Right ventricle myocardium inferior (tissue), 1 donor: ENCODE results near the gene RAB40C. TPM values are rescaled to one million over a fixed set of nuclear protein-coding genes. Genes with fewer than 3 reads are reported as not detected.
A peak's percentile ranks its signal among the peaks of the same experiment; 100 is the strongest.

ENCODE experiments used
- ATAC-seq: fragments of 200-7000 bp; cut with Tn5 transposase; one replicate; pipeline ENCODE4 v1.9.1; 2020; ENCODE audit warnings: mild to moderate bottlenecking, moderate library complexity
- DNase-seq: peaks from one replicate; pipeline ENCODE4 v3.0.0; 2021; ENCODE audit errors: missing footprints
- intact Hi-C: fragments of 100-400 bp; cut with DNase I; formaldehyde crosslinking; loops from one replicate; pipeline ENCODE4 v1.11.0; 2022
- total RNA-seq: library from RNA; stranded (reverse); fragmentation: NEBNext Ultra II Directional; extraction: Animal tissue kit (Norgen Biotek cat#: 25700); gene quantifications from one replicate; pipeline ENCODE4 v1.2.1, GENCODE V29; 2021
- donor health status: DM: no; HTN: yes; CAD: no; lungs with severe emphysema.

The RAB40C gene
- total RNA-seq, 1 donor from 2014 or later = 8.8 TPM

DNA sequence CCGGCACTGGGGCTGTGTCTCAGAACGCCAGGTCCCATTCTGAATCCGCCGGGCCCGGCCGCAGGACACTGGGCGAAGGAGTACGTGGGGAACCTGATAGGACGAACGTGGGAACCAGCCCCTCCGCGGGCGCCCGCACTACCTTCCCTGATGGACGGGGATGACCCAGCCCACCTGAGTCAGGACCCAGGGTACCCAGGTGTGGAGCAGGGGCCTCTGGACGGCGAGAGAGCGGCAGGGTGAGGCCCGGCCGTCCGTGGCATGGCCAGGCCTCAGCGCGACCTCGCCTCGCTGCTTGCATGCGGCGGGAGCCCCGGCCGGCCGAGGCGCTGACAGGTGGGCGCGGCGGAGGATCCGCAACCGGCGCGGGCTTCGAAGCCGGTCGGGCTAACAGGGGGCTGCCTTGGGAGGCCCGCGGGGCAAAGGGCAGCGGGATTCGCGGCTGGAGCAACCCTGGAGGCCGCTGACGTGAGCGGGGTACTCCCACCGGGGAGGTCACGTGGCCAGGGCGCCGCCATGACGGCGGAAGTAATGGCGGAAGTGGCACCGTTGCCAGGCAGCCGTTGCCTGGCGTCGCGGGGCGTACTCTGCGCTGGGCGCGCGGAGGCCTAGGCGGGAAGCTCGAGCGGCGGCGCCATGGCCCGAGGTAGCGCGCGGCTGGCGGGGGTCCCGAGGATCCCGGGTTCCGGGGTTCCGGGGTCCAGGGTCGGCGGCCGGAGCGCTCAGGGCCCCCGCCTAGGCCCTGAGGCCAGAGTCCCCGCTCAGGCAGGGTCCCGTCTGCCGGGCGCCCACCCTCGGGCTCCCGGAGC is 59.1 kb downstream of the RAB40C start, which contains the start of gene WDR90:
WDR90 (plus strand) TSS at position 585 of the 809 bp plus-strand sequence; CDS start at position 637, 52 bp downstream.
- peak; percentile 97 for DNase-seq
- intact Hi-C loops = no loop called here
- ATAC-seq = peak; percentile 81

DNA sequence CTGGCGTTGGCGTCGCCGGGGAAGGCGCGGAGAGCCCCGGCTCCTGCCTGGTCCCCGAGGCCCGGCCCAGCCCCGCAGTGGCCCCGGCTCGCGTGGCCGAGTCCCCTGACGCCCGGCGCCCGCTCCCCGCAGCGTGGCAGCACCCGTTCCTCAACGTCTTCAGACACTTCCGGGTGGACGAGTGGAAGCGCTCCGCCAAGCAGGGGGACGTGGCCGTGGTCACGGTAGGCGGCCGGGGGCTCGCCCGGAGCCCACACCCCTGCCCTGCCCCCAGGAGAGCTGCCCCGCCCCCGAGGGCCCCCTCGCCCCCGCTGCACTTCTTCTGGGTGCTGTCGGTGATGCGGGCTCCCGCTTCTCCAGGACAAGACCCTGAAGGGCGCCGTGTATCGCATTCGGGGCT is 59.8 kb downstream of the RAB40C start:
- intact Hi-C loops = no loop called here
- ATAC-seq = no peak
- no peak for DNase-seq

DNA sequence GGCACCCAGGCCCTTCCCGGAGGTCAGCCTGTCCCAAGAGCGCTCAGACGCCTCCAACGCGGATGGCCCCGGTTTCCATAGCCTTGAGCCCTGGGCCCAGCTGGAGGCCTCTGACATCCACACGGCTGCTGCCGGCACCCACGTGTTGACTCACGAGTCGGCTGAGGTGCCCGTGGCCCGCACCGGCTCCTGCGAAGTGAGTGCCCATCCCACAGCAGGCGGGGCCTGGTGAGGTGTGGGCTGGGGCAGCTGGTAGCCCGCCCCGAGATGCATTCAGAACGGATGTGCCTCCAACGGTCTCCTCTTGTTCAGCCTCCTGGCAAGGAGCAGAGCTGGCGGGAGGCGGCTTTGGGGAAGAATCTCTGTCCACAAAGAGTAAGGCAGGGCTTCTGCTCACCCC is 62.0 kb downstream of the RAB40C start:
- intact Hi-C loops = no loop called here
- ATAC-seq (no peak), DNase-seq (no peak)

DNA sequence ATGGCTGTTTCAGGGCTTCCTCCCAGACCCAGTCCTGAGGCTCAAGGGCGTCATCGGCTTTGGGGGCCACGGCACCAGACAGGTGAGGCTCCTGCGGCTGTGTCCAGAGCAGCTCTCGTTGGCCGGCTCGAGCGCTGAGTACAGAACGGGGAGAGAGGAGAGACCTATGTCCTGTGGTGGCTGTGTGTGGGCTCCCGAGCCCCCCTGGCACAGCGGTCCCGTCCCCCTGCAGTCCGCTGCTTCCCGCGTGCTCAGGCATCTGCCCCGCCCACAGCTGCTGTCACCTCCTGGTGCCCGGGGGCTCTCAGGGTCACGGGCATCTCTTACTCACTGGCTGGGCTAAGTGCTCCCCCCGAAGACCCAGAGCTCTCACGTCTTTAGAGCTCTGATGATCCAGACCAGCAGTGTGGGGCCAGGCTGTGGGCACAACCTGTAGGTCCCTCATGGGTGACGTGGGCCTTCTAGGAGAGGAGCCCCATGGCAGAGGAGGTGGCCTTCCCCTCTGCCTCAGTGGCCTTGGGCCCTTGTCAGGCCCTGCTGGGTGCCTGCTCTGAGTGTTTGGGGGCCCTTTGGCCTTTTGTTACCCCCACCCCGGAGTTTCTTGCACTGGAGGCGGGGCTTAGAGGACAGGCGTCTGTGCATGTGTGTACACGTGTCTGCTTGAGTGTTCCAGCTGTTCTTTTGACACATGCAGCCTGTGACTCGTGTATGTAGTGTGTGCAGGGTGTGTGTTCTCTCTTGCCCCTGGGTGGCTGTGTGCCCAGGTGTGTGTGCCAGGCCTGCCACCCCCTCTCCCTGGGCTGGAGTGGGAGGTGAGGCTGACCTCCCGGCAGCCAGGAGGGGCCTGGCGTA is 62.8 kb downstream of the RAB40C start:
- DNase-seq (no peak), ATAC-seq (no peak)
- intact Hi-C loops = no loop called here

DNA sequence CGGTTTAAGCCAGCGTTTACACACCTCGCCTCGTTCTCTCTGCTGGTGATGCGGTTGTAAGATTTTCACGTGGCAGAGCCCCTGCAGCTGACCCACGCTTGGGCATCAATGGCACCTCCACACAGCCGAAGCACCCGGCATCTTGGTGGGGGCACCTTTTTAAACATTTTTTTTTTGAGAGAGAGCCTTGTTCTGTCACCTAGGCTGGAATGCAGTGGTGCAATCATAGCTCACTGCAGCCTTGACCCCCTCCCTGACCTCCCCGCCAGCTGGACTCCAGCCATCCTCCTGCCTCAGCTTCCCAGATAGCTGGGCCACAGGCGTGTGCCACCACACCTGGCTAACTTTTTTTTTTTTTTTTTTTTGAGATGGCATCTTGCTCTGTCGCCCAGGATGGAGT is 64.2 kb downstream of the RAB40C start:
- ATAC-seq = no peak
- intact Hi-C loops = no loop called here

DNA sequence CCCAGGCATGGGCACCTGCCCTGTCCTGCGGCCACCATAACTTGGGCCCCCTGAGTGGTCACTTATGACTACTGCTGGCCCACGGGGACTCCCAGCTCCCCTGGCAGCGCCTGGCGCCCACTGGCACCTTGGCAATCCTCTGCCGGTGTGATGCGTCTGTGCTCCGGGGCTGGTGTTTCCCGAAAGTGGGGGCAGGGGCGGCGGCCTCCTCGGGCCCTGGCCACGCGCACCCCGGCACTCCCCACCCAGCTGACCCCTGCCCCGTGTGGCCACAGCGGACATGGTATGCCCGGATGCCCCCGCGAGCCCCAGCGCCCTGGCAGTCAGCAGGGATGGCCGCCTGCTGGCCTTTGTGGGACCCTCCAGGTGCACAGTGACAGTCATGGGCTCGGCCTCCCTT is 67.6 kb downstream of the RAB40C start:
- ATAC-seq (no peak), DNase-seq (no peak)
- intact Hi-C loops = no loop called here

More for the DNA sequence above, 64.2 kb downstream of the RAB40C start:
- DNase-seq = no peak

DNA sequence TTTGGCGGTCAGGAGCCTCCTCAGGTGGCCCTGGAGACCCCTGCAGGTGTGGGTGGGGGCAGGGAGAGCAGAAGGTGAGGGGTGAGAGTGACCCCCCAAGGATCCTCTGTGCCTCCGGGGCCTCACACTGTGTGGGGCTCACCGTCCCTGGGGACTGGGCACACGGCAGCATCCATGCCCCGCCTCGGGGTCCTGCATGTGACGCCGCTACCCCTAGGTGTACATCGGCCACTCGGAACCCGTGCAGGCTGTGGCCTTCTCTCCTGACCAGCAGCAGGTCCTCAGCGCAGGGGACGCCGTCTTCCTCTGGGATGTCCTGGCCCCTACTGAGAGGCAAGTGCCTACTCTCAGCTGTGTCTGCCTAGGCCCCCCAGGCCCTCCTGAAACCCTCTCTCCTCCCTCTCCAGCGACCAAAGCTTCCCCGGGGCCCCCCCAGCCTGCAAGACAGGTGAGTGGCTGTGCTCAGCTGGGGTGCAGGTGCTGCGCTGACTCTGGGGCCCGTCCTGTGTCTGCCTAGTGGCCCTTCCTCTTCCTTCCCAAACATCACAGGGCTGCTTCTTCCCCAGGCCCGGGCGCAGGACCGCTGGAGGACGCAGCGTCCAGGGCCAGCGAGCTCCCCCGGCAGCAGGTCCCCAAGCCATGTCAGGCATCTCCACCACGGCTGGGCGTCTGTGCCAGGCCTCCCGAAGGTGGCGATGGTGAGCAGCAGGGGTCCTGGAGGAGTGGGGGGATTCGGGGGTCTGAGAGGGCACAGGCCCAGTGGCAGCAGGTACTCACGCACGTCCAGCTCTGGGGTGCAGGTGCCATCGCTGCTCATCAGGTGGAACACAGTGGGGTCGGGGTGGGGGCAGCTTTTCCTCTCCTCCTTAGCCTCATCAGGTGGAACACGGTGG is 69.1 kb downstream of the RAB40C start:
- DNase-seq (no peak), ATAC-seq (no peak)
- intact Hi-C loops = no loop called here

DNA sequence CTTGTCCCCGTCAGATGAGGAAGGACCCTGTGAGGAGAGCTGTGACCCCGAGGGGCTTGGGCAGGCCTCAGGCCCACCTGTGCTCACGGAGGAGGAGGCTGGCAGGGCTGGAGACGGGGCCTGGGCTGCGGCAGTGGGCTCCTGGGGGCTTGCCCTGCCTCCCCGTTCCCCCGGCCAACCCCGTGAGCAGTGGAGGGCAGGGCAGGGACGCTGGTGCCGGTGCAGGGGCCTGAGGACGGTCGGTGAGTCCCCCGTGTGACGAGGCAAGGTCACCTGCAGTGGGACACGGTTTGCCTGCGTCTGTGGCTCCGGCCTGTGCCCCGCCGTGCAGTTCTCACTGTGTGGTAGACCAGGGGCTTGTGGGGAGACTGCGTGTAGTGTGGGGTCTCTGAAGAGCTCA is 69.8 kb downstream of the RAB40C start:
- intact Hi-C loops = loop anchor here (5.0 kb wide), 1 partner anchor 72 kb away; no protein-coding TSS in a partner anchor
- no peak for DNase-seq
- no peak for ATAC-seq

DNA sequence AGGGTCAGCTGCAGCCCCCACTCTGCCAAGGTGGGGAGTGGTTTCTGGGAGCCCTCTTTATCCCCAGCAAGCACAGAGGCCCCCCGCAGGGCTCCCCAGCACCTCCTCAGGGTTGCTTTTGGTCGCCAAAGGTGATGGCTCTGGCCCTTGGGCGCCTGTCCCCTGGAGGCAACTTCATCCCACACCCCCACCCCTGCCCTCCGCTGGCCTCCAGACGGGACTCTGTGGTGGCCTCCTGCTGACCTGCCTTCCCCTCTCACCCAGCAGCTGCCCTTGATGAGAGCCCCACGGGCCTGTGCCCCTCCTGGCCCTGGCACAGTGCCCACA is 70.2 kb downstream of the RAB40C start:
- no peak for ATAC-seq
- intact Hi-C loops = loop anchor here (5.0 kb wide), 1 partner anchor 73 kb away; no protein-coding TSS in a partner anchor

DNA sequence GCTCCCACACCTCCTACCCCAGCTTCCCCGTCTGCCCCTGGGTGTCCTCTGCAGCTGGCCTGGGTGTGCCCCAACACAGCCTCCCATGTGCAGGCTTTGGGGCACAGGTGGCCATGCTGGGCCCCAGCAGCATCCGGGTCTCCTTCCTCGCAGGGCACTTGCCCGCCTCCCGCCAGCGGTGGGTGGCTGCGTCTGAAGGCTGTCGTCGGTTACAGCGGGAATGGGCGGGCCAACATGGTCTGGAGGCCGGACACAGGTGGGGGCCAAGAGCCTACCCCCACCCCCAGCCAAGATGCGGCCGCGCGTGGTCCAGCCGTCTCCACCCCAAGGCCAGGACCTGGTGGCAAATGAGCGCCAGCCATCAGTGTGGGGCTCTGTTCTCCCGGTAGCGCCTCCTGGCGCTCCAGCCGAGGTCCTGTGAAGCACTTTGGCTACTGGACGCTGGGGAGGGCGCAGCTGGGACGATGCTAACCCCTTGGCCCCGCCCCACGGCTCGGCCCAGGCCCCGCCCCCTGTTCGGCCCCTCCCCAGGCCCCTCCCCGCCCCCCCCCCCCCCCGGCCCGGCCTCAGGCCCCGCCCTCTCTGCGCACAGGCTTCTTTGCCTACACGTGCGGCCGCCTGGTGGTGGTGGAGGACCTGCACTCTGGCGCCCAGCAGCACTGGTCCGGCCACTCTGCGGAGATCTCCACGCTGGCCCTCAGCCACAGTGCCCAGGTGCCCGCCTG is 70.8 kb downstream of the RAB40C start:
- DNase-seq (peak; percentile 96), ATAC-seq (peak; percentile 89)
- intact Hi-C loops = loop anchor here (5.0 kb wide), 1 partner anchor 73 kb away; no protein-coding TSS in a partner anchor

More for the DNA sequence above, 70.2 kb downstream of the RAB40C start:
- no peak for DNase-seq

DNA sequence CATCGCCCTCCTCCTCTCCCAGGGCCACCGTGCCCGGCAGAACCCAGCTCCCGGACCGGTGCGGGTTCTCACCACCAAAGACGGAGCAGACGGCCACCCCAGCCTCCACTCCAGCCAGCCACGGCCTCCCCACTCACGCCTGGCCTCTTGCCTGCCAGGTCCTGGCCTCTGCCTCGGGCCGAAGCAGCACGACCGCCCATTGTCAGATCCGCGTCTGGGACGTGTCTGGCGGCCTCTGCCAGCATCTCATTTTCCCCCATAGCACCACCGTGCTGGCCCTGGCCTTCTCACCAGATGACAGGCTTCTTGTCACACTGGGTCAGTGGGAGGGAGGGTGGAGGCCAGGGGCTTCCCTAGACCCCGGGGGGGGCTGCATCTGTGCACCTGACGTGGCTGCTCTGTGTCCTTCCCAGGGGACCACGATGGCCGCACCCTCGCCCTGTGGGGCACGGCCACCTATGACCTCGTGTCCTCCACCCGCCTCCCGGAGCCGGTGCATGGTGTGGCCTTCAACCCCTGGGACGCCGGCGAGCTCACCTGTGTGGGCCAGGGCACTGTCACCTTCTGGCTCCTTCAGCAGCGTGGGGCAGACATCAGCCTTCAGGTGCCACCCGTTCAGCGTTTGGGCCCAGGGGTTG is 71.4 kb downstream of the RAB40C start:
- DNase-seq = no peak
- no peak for ATAC-seq
- intact Hi-C loops = loop anchor here (5.0 kb wide), 1 partner anchor 74 kb away; no protein-coding TSS in a partner anchor

DNA sequence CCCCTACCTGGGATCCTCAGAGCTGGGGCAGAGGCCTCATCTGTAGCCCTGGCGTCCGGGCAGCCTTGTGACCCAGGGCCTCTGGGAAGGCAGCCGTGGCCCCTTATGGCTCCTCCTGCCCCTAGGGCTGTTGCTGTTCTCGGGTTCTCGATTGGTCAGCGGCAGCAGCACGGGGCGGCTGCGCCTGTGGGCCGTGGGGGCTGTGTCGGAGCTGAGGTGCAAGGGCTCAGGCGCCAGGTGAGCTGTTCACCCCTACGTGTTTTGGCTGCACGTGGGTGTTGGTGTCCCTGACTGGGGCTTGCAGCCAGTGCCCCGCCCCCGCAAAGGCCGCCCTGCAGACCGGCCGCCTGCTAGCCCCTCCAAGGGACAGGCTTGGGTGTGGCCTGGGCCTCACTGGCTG is 72.2 kb downstream of the RAB40C start:
- no peak for DNase-seq
- intact Hi-C loops = loop anchor here (5.0 kb wide), 1 partner anchor 75 kb away; no protein-coding TSS in a partner anchor
- no peak for ATAC-seq

DNA sequence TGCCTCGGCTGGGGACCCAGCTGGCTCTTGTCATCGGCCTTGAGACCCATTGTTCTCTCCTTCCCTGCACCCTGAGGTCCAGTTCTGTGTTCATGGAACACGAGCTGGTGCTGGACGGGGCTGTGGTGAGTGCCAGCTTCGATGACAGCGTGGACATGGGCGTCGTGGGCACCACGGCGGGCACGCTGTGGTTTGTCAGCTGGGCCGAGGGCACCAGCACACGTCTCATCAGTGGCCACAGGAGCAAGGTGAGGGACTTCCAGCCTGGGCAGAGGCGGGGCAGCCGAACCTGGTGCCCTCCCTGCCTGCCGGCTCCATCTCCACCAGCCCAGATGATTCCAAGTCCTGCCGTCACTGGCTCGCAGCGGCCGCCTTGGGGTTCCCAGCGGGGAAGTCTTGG is 72.7 kb downstream of the RAB40C start:
- intact Hi-C loops = loop anchor here (5.0 kb wide), 1 partner anchor 75 kb away; no protein-coding TSS in a partner anchor
- no peak for ATAC-seq
- DNase-seq = no peak

DNA sequence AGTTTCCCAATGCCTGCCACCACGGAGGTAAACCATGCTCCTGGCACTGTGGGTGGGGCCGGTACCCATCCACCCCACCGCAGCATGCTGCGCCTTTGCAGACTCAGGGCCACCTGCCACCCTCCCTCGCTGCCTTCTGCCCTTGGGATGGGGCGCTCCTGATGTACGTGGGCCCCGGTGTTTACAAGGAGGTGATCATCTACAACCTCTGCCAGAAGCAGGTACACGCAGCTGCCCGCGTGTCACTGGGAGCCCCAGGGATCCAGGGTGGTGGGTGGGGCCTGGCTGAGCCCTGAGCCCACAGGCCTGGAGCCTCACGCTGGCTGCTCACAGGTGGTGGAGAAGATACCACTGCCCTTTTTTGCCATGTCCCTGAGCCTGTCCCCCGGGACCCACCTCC is 76.7 kb downstream of the RAB40C start:
- intact Hi-C loops = no loop called here
- DNase-seq (no peak), ATAC-seq (no peak)

DNA sequence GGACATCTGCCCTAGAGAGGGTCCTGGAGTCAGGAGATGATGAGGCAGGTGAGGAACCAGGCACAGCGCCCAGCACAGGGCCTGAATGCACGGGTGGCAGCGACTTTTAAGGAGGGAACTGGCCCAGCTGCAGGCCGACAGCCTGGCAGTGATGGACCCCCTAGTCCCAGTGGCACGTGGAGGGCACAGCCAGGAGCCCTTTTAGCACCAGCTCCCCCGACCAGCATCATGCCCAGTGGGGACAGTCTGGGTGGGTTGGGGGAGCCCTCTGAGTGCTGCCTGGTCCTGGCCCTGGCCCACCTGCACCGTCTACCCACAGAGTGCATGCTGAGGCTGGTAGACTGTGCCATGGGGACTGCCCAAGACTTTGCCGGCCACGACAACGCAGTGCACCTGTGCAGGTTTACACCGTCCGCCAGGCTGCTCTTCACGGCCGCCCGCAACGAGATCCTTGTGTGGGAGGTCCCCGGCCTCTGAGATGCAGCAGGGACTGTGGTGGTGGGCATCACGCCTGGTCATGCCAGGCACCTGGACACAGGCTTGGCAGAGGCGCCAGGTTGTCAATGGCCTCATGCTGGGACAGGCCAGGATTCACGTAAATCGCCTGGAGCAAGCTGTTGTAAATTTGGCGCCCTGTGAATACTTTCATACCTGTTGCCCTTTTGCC is 77.4 kb downstream of the RAB40C start:
- ATAC-seq (no peak), DNase-seq (no peak)
- intact Hi-C loops = no loop called here

DNA sequence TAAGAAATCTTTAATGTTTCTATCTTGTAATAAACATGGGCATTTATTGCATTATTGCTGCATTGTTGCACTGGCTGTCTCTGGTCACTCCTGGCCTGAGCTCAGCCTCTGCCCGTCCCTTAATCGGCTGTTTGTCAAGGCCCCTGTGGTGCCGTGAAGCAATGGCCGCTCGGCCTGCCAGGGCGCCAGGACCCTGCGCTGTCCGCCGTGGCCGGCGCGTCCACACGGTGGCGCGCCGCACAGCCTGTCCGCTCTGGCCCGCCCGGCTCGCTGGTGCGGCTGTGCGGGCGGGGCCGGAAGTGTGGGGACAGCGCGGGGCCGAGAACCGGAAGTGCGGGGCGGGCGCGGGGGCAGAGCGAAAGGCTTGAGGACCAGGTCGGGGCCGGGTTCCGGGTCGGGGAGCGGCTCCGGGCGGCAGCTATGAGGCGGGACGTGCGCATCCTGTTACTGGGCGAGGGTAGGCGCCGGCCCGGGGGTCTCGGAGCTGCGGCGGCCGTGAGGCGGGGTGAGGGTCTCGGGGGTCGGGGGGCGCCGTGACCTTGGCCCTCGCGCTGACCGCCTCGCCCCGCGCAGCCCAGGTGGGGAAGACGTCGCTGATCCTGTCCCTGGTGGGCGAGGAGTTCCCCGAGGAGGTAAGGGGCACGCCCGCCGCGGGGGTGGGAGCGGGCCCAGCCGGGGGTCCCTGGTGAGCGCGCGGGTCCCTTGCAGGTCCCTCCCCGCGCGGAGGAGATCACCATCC is 78.1 kb downstream of the RAB40C start, which contains the start of gene RHOT2:
RHOT2 (plus strand) TSS at position 353 of the 739 bp plus-strand sequence; CDS start at position 421, 68 bp downstream.
- peak; percentile 97 for ATAC-seq
- peak; percentile 96 for DNase-seq
- intact Hi-C loops = no loop called here
